ENCODE results near the gene SMYD3. TPM values are rescaled to one million over a fixed set of nuclear protein-coding genes. Genes with fewer than 3 reads are reported as not detected.
A peak's percentile ranks its signal among the peaks of the same experiment; 100 is the strongest.

Gene SMYD3
- total and polyA plus RNA-seq, 2 of the 4 experiments (the other 2 are of a cell fraction): 26.5 to 37.6 TPM

DNA sequence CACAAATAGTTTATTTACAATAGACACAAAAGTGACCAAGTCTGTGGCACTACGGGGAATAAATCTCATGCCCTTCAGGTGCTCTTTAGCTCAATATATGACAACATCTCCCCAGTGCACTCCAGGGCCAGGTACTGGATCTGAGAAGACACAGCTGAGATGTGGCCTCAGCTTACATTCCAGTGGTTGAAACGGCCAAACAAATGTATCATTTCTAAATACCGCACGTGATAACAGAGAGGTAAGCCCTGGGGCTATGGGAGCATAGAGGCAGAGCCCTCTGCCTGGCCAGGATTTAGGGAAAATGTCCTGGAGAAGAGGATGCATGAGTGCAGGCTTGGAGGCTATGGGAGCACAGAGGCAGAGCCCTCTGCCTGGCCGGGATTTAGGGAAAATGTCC lies 630.5 kb downstream of the SMYD3 start:
- Histone ChIP-seq H3K36me3 (ENCODE audit: control insufficient read depth, insufficient read depth, low read length) (no peaks in the 10 kb centered on the region), H2AFZ (replicated peaks; ENCODE audit: low read length, poor library complexity) (peak overlapping the region; percentile 27), H3K56ac (ENCODE audit: extremely low read depth, insufficient read depth, low read length) (no peak overlapping the region), H3K4ac (ENCODE audit: low read depth, low read length) (peak overlapping the region; percentile 76), H2AK9ac (replicated peaks; ENCODE audit: low read depth, low read length, poor library complexity) (peak overlapping the region; percentile 34), H2BK120ac (ENCODE audit: low read depth, low read length) (peak overlapping the region; percentile 98), H3K23ac (ENCODE audit: low read depth, low read length) (0 out of 2 replicates have a peak overlapping the region, but pooled peaks have one; percentile 13), H3K27me3 (ENCODE audit: control insufficient read depth, insufficient read depth, low read length) (no peaks in the 10 kb centered on the region), H2BK5ac (ENCODE audit: low read depth, low read length, poor library complexity, severe bottlenecking) (peak overlapping the region; percentile 10), H2BK20ac (ENCODE audit: low read depth, low read length) (peak overlapping the region; percentile 89), H3K4me2 (ENCODE audit: low read depth, low read length) (no peak overlapping the region), H4K91ac (ENCODE audit: insufficient read depth, low read depth, low read length) (peak overlapping the region; percentile 87), H2BK15ac (ENCODE audit: low read depth, low read length) (0 out of 3 replicates have a peak overlapping the region, but pooled peaks have one; percentile 63), H3K9me3 (ENCODE audit: control insufficient read depth, insufficient read depth, low read length) (no peaks in the 10 kb centered on the region), H3K4me1 (ENCODE audit: control insufficient read depth, insufficient read depth, low read length) (peaks cover 48% of the 10 kb centered on the region), H3K14ac (replicated peaks; ENCODE audit: low read depth, low read length) (peak overlapping the region; percentile 56; the same call in 1 of the 2 replicates), H4K5ac (ENCODE audit: low read depth, low read length) (no peak overlapping the region), H3K18ac (ENCODE audit: low read depth, low read length) (peak overlapping the region; percentile 95), H3K9me1 (ENCODE audit: insufficient read depth, low read length) (peaks cover 29% of the 10 kb centered on the region), H3K9ac (ENCODE audit: low read depth, low read length) (no peak overlapping the region), H3K27ac (ENCODE audit: insufficient read depth, low read length) (0 out of 2 replicates have a peak overlapping the region, but pooled peaks have one; percentile 2), H3K79me1 (ENCODE audit: low read depth in 1 of 2, low read length in 2 of 2) (peaks cover 0 to 11% of the 10 kb centered on the region in 2 experiments; a peak in 2 of 4 replicates), H3K4me3 (ENCODE audit: insufficient read depth, low read depth, low read length) (no peak overlapping the region), H4K20me1 (ENCODE audit: insufficient read depth, low read length) (no peaks in the 10 kb centered on the region), H2AK5ac (ENCODE audit: low read depth, low read length) (peak overlapping the region; percentile 69; the same call in 1 of the 2 replicates), H4K8ac (ENCODE audit: low read depth in 2 of 2, low read length in 2 of 2) (peak overlapping the region in 1 of 2 experiments; percentile 79; a peak in 1 of 4 replicates)
- WGBS, 2 experiments (ENCODE audit: extremely low coverage in 2 of 2, insufficient read length in 1 of 2): 100% methylated on average over 1 of the region's 5 CpGs; no CpG with 5 or more reads in 1 of the 2 experiments
- BruUV-seq (replicated peaks): no TSS peak
- CTCF ChIA-PET: interaction anchor here (0.9 to 1.5 kb wide), 2 partner anchors 12 to 78 kb away, joined by 4 read pairs; no protein-coding TSS in a partner anchor
- dilution Hi-C loops (cut with HindIII; ENCODE audit: low sequenced_read_pairs, unreplicated experiment) (no loop called here), intact Hi-C loops (cut with micrococcal nuclease) (loop anchor here (5.0 to 10.0 kb wide), 4 partner anchors 126 to 719 kb away; no protein-coding TSS in a partner anchor), in situ Hi-C loops (cut with MboI; ENCODE audit: low sequenced_read_pairs) (no loop called here)
- ATAC-seq (ENCODE audit: low read depth) (peak; percentile 27), DNase-seq (peak; percentile 69)
- TF ChIP-seq MAZ (IDR thresholded peaks at IDR 0.05; ENCODE audit: borderline replicate concordance, low read depth, low read length): no peak
- no peak for TF ChIP-seq NFE2L2 (IDR thresholded peaks at IDR 0.05; ENCODE audit: low read depth, low read length)
- TF ChIP-seq, protein P1, sequence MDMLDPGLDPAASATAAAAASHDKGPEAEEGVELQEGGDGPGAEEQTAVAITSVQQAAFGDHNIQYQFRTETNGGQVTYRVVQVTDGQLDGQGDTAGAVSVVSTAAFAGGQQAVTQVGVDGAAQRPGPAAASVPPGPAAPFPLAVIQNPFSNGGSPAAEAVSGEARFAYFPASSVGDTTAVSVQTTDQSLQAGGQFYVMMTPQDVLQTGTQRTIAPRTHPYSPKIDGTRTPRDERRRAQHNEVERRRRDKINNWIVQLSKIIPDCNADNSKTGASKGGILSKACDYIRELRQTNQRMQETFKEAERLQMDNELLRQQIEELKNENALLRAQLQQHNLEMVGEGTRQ (IDR thresholded peaks at IDR 0.05; ENCODE audit: low read depth, low read length): no peak
- TF ChIP-seq RFX5 (IDR thresholded peaks at IDR 0.05; ENCODE audit: low read depth, low read length): no peak
- TF ChIP-seq RCOR1 (IDR thresholded peaks at IDR 0.05; ENCODE audit: insufficient replicate concordance, low read length): no peak
- no peak for TF ChIP-seq FOS (IDR thresholded peaks at IDR 0.05; ENCODE audit: low read depth, low read length)
- POLR2A ChIA-PET (ENCODE audit: unreplicated experiment): no interaction called here
